Prostate gland (tissue), 2 donors: ENCODE data around the gene FOSL1.

Experiments used
- CTCF ChIP-seq, 4 experiments: fragments of 200-600 bp in 2 of 4; fragments of 450-650 bp in 2 of 4; sonication (generic) in 2 of 4; IDR thresholded peaks; 1 replicate in 3 of 4; 2 replicates in 1 of 4; pipeline ENCODE4 v1.5.1; 2016 to 2019; ENCODE audit warnings: antibody characterized with exemption in 4 of 4, mild to moderate bottlenecking in 2 of 4, moderate library complexity in 2 of 4
- POLR2A ChIP-seq: fragments of 450-650 bp; IDR thresholded peaks from one replicate; pipeline ENCODE4 v1.6.1; 2016; ENCODE audit warnings: antibody characterized with exemption, mild to moderate bottlenecking

DNA sequence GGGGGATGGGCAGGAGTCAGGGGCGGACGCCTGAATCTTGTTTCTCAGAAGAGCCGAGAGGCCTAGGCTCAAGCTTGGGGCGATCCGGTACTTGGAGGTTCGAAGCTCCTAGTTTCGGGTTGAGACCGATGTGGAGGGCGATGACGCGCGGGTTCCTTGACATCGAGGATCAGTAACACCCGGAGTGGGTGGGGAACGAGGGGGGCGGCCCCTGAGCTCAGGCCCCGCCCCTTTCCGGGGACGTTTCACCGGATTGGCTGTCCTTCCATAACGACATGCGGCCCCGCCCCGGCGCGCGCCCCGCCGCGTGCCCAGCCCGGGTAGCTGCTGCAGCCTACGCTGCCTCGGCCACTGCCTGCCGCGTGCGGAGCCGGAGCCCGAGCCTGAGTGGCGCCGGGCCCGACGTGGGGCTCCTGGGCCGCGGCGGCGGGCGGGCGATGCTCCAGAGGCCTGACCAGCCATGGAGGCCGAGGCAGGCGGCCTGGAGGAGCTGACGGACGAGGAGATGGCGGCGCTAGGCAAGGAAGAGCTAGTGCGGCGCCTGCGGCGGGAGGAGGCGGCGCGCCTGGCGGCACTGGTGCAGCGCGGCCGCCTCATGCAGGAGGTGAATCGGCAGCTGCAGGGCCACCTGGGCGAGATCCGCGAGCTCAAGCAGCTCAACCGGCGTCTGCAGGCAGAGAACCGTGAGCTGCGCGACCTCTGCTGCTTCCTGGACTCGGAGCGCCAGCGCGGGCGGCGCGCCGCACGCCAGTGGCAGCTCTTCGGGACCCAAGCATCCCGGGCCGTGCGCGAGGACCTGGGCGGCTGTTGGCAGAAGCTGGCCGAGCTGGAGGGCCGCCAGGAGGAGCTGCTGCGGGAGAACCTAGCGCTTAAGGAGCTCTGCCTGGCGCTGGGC, 9.6 kb downstream of the FOSL1 start, which contains the start of gene CCDC85B:
- TF ChIP-seq POLR2A: peak; percentile 88
- TF ChIP-seq CTCF (IDR thresholded peaks at IDR 0.05): peak in 3 of 4 experiments; percentile 5 to 43 (median 34)
